BLaER1 treated with 17β-estradiol and CSF1 and Interleukin-3, amounts not matched to agents 10 nM and 100 nM (cell line): ENCODE results near the gene PTPRM.

ENCODE experiments used
- H3K27ac ChIP-seq, 11 experiments: shearing (Covaris generic); formaldehyde crosslinking; 2 replicates each; pipeline ENCODE4 v1.8.1; 2022
- H3K27me3 ChIP-seq, 11 experiments: shearing (Covaris generic); formaldehyde crosslinking; 2 replicates each; pipeline ENCODE4 v1.8.1; 2022
- H3K36me3 ChIP-seq, 11 experiments: shearing (Covaris generic); formaldehyde crosslinking; 2 replicates each; pipeline ENCODE4 v1.8.1; 2022
- H3K4me1 ChIP-seq, 10 experiments: shearing (Covaris generic); formaldehyde crosslinking; 2 replicates each; pipeline ENCODE4 v1.8.1; 2022
- H3K4me2 ChIP-seq, 11 experiments: shearing (Covaris generic); formaldehyde crosslinking; 2 replicates each; pipeline ENCODE4 v1.8.1; 2022
- H3K4me3 ChIP-seq, 10 experiments: shearing (Covaris generic); formaldehyde crosslinking; 2 replicates each; pipeline ENCODE4 v1.8.1; 2022
- H3K9ac ChIP-seq, 11 experiments: shearing (Covaris generic); formaldehyde crosslinking; 2 replicates each; pipeline ENCODE4 v1.8.1; 2022
- H3K9me3 ChIP-seq, 11 experiments: shearing (Covaris generic); formaldehyde crosslinking; replicated peaks in 1 of 11; 2 replicates each; pipeline ENCODE4 v1.8.1; 2022
- H4K20me1 ChIP-seq, 11 experiments: shearing (Covaris generic); formaldehyde crosslinking; 2 replicates each; pipeline ENCODE4 v1.8.1; 2022
- Cebpa-rat ChIP-seq, 11 experiments: shearing (Covaris generic); IDR thresholded peaks; 2 replicates each; pipeline ENCODE4 v1.8.1; 2022

The PTPRM gene

DNA sequence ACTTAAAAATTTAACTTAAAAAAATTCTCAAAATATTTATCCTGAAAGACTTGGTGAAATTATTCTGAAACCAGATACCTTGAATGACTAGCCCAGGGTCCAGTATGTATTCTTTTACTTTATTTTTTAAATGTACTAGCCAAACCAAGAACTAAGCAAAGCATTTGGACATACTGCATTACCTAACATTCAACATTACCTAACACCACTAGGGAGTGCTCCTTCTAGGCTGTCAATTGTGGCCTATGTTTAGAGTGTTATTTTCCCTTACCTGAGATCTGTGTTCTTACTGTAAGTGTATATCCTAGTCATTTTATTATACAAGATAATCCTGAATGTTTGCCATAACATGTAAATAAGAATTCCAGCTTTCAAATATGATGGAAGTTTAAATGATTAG lies 496.6 kb downstream of the PTPRM start:
- Histone ChIP-seq H3K4me2 (no peak overlapping the region), H3K4me1 (no peaks in the 10 kb centered on the region), H4K20me1 (no peaks in the 10 kb centered on the region)

DNA sequence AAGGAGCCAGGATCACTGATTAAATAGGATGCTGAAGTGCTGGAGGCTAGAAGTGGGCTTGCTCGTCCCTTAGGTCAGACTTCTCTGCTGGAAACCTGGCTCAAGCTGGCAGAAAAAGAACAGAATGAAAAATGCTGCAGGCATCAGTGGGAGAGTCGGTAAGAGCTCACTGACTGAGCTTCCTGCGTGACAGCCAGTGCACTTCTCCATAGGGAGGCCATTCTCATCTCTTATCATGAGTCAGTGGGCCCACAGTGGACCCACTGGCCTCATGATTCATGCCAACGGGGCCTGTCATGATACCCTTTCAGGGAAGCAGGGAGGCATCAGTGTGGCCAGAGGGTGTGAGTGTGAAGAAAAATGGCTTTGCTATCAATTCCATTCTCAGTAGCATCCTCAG lies 498.2 kb downstream of the PTPRM start:
- no peak overlapping the region for H3K9ac ChIP-seq
- no peak overlapping the region for H3K27ac ChIP-seq
- no peaks in the 10 kb centered on the region for H3K9me3 ChIP-seq
- H3K4me2 ChIP-seq: no peak overlapping the region
- H3K36me3 ChIP-seq: no peaks in the 10 kb centered on the region
- no peaks in the 10 kb centered on the region for H4K20me1 ChIP-seq
- H3K27me3 ChIP-seq: no peaks in the 10 kb centered on the region
- no peaks in the 10 kb centered on the region for H3K4me1 ChIP-seq
- H3K4me3 ChIP-seq: no peak overlapping the region
- TF ChIP-seq Cebpa-rat (IDR thresholded peaks at IDR 0.05): no peak

More for the DNA sequence above, 496.6 kb downstream of the PTPRM start:
- no peaks in the 10 kb centered on the region for H3K36me3 ChIP-seq
- no peak for TF ChIP-seq Cebpa-rat (IDR thresholded peaks at IDR 0.05)
- no peak overlapping the region for H3K4me3 ChIP-seq
- no peaks in the 10 kb centered on the region for H3K9me3 ChIP-seq
- no peaks in the 10 kb centered on the region for H3K27me3 ChIP-seq
- no peak overlapping the region for H3K9ac ChIP-seq
- no peak overlapping the region for H3K27ac ChIP-seq

DNA sequence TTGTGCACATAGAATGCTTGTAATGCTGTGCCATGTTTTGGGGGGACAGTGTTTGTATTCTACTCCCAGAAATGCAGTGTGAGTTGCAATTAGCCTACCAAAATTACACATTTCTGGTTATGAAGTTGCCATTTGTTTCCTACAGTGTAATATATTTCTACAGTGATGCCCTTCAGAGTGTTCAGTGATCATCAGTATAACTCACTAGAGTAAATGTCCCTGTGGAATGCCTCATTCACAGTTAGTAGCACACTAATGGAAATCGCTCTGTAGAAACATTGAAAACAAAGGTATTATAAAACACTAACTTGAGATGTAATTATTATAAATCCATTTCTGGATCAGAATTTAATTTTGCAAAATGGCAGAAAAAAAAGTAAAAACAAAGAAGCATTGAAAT lies 498.7 kb downstream of the PTPRM start:
- Histone ChIP-seq H3K9me3 (no peaks in the 10 kb centered on the region), H3K27me3 (no peaks in the 10 kb centered on the region), H3K4me3 (no peak overlapping the region), H3K27ac (no peak overlapping the region), H3K4me2 (no peak overlapping the region), H4K20me1 (no peaks in the 10 kb centered on the region), H3K9ac (no peak overlapping the region), H3K36me3 (no peaks in the 10 kb centered on the region), H3K4me1 (no peaks in the 10 kb centered on the region)
- TF ChIP-seq Cebpa-rat (IDR thresholded peaks at IDR 0.05): no peak

DNA sequence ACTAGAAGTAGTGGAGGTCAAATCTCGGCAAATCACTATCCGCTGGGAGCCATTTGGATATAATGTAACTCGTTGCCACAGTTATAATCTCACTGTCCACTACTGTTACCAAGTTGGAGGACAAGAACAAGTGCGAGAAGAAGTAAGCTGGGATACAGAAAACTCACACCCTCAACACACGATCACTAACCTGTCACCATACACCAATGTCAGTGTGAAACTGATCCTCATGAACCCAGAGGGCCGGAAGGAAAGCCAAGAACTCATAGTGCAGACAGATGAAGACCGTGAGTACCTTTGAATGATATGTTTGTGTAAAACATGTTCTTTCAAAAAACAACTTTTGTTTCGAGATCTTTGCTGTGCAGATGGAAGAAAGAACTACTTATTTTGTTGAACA lies 502.6 kb downstream of the PTPRM start:
- no peaks in the 10 kb centered on the region for H3K27me3 ChIP-seq
- TF ChIP-seq Cebpa-rat (IDR thresholded peaks at IDR 0.05): no peak
- no peak overlapping the region for H3K4me2 ChIP-seq
- no peak overlapping the region for H3K27ac ChIP-seq
- no peaks in the 10 kb centered on the region for H4K20me1 ChIP-seq
- no peaks in the 10 kb centered on the region for H3K9me3 ChIP-seq
- H3K4me3 ChIP-seq: no peak overlapping the region
- H3K9ac ChIP-seq: no peak overlapping the region
- H3K4me1 ChIP-seq: no peaks in the 10 kb centered on the region
- H3K36me3 ChIP-seq: no peaks in the 10 kb centered on the region

DNA sequence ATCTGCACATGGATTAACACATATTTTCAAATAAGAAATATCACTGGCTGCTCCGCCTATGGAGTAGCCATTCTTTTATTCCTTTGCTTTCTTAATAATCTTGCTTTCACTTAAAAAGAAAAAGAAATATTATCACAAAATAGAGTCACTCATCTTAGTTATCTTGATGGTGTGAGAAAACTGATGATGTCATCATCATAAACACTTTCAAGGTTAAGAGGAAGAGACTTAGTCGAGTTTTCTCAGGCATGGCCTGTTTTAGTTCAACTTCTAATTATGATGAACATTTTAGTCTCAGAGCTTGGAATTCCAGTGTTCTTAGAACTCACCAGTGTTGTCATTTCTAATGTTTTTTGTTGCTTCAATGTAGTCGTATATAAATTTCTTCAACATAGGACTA lies 506.1 kb downstream of the PTPRM start:
- Histone ChIP-seq H3K27me3 (no peaks in the 10 kb centered on the region), H3K9ac (no peak overlapping the region), H3K36me3 (no peaks in the 10 kb centered on the region), H3K4me1 (no peaks in the 10 kb centered on the region), H3K27ac (no peak overlapping the region), H4K20me1 (no peaks in the 10 kb centered on the region), H3K4me3 (no peak overlapping the region), H3K9me3 (no peaks in the 10 kb centered on the region), H3K4me2 (no peak overlapping the region)
- no peak for TF ChIP-seq Cebpa-rat (IDR thresholded peaks at IDR 0.05)

DNA sequence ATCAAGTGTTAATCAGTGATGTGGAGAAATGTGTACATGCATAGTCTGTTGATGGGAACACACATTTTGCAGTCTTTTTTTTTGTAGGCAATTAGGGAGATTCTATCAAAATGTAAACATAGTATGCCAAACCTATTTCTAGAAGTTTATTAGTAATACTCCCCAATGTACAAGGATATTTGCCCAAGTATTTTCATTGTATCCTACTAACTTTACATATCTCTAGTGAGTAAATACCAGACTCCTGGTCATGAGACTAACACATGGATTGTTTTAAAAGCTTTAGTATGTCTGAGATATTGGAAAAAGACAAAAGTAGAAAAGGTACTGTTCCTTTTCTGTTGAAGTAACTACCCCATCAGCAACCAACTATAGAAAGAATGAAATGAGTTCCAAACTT lies 513.0 kb downstream of the PTPRM start:
- Histone ChIP-seq H3K27me3 (no peaks in the 10 kb centered on the region), H3K36me3 (no peaks in the 10 kb centered on the region), H4K20me1 (no peaks in the 10 kb centered on the region), H3K4me2 (no peak overlapping the region), H3K4me1 (no peaks in the 10 kb centered on the region), H3K27ac (no peak overlapping the region), H3K4me3 (no peak overlapping the region), H3K9ac (no peak overlapping the region), H3K9me3 (no peaks in the 10 kb centered on the region)
- TF ChIP-seq Cebpa-rat (IDR thresholded peaks at IDR 0.05): no peak

DNA sequence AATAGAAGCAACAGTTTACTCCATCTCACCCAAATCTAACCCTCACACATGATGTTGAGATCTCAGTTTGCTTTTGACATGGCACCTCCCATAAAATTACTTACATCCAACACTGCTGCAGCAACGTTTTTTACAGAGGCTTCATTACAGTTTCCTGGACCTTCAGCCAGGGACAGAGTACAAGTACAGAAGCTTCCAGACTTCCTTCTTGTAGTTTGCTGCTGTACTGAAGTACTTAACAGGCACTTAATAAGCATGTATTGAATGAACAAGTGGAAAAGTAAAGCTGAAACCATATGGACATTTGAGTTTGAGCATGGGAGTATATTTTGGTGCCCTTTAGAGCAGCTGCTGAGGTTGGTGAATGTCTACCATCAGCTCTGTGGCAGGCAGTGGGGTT lies 514.2 kb downstream of the PTPRM start:
- Histone ChIP-seq H3K9me3 (no peaks in the 10 kb centered on the region), H3K4me3 (no peak overlapping the region), H3K27ac (no peak overlapping the region), H3K27me3 (no peaks in the 10 kb centered on the region), H3K36me3 (no peaks in the 10 kb centered on the region), H3K4me1 (no peaks in the 10 kb centered on the region), H3K4me2 (no peak overlapping the region), H3K9ac (no peak overlapping the region), H4K20me1 (no peaks in the 10 kb centered on the region)
- TF ChIP-seq Cebpa-rat (IDR thresholded peaks at IDR 0.05): no peak

DNA sequence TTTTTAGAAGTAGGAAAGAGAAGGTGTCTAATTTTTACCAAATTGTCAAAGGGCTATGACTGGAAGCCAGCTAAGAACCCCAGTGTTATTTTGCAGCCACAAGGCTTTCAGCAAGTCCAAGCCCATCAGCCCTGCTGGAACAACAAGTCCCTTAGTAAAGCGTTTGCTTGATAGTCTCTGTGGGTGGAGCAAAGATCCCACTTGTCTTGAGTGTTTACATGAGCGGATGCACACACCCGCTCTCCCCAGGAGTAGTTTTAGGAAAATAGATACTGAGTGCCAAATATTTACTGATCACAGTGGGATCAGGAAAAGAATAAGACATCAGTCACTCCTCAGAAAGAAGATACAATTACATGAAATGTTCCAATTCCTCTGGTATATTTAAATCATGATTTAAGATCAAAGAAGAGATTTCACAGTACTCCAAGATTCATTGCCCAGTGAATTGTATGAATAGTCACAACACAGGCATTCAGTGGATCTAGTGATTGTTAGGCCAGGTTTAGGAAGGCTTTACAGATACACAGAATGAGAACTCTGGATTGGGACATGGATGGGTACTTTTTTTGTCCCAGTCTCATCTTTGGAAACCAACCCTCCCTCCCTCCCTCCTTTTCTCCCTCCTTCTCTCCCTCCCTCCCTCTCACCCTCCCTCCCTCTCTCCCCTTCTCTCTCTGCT lies 514.9 kb downstream of the PTPRM start:
- TF ChIP-seq Cebpa-rat (IDR thresholded peaks at IDR 0.05): no peak
- H3K9ac ChIP-seq: no peak overlapping the region
- no peak overlapping the region for H3K4me2 ChIP-seq
- H3K9me3 ChIP-seq: no peaks in the 10 kb centered on the region
- no peaks in the 10 kb centered on the region for H4K20me1 ChIP-seq
- H3K36me3 ChIP-seq: no peaks in the 10 kb centered on the region
- H3K27me3 ChIP-seq: no peaks in the 10 kb centered on the region
- no peaks in the 10 kb centered on the region for H3K4me1 ChIP-seq
- H3K27ac ChIP-seq: no peak overlapping the region
- no peak overlapping the region for H3K4me3 ChIP-seq

DNA sequence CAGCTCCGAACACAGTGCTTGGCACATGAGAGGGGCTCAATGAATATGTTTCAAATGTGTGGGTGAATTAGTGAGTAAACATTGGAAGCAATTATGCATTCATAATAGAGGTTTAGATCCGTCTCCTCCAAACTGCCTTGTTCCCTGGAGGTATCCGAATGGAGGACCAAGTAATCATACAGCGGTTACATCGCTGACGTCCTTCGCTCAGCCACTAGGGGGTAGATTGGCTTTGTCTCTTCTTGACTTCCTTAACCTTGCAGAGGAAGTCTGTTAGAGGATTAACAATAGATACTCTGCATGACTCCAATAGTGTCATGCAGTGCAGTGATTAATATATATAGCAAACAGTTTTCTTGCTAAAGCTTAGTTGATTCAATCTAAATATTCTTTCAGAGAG lies 517.0 kb downstream of the PTPRM start:
- Histone ChIP-seq H3K9ac (no peak overlapping the region), H3K36me3 (no peaks in the 10 kb centered on the region), H3K4me3 (no peak overlapping the region), H3K27me3 (no peaks in the 10 kb centered on the region), H4K20me1 (no peaks in the 10 kb centered on the region), H3K4me1 (no peaks in the 10 kb centered on the region), H3K27ac (no peak overlapping the region), H3K4me2 (no peak overlapping the region), H3K9me3 (no peaks in the 10 kb centered on the region)
- TF ChIP-seq Cebpa-rat (IDR thresholded peaks at IDR 0.05): no peak

DNA sequence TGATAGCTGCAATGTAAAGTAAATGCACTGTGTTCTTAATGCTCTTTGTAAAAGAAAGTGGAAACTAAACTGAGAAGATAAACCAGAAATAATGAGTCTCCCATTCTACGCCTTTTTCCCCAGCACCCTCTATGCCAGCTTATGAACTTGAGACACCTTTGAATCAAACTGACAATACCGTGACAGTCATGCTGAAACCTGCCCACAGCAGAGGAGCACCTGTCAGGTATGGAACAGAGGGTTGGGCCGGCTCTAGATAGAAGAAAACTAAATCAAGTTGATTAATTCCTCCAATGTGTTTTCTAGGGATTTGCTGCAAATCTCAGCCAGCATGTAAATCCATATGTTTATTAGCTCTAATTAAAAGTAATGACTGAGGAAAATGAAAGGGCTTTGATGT lies 521.5 kb downstream of the PTPRM start:
- Histone ChIP-seq H3K36me3 (no peaks in the 10 kb centered on the region), H3K4me1 (no peaks in the 10 kb centered on the region)
- TF ChIP-seq Cebpa-rat (IDR thresholded peaks at IDR 0.05): no peak

More for the DNA sequence above, 521.5 kb downstream of the PTPRM start:
- no peak overlapping the region for H3K4me3 ChIP-seq
- no peaks in the 10 kb centered on the region for H3K27me3 ChIP-seq
- H3K27ac ChIP-seq: no peak overlapping the region
- H4K20me1 ChIP-seq: no peaks in the 10 kb centered on the region
- H3K4me2 ChIP-seq: no peak overlapping the region
- H3K9ac ChIP-seq: no peak overlapping the region
- no peaks in the 10 kb centered on the region for H3K9me3 ChIP-seq
